Osteoblast (primary cell): ENCODE data around the gene SLC24A3. TPM values are rescaled to one million over a fixed set of nuclear protein-coding genes. Genes with fewer than 3 reads are reported as not detected.

Source experiments
- DNase-seq: peaks from one replicate; pipeline ENCODE4 v3.0.0; 2011; ENCODE audit warnings: low spot score, mixed read lengths; ENCODE audit not compliant: insufficient read length; ENCODE audit errors: missing footprints
- H2AFZ ChIP-seq: 2 replicates; pipeline ENCODE4 v1.6.0; 2011; ENCODE audit warnings: mild to moderate bottlenecking, low read length
- H3K27ac ChIP-seq: 2 replicates; pipeline ENCODE4 v1.5.1; 2011; ENCODE audit warnings: mild to moderate bottlenecking, low read depth, low read length, moderate library complexity
- H3K27me3 ChIP-seq: 2 replicates; pipeline ENCODE4 v1.6.0; 2012; ENCODE audit warnings: mild to moderate bottlenecking, control low read depth, inconsistent platforms, low read length, moderate library complexity; ENCODE audit not compliant: insufficient read depth
- H3K36me3 ChIP-seq: 2 replicates; pipeline ENCODE4 v1.5.1; 2011; ENCODE audit warnings: mild to moderate bottlenecking, low read length, control low read depth, moderate library complexity; ENCODE audit not compliant: insufficient read depth
- H3K4me1 ChIP-seq: 2 replicates; pipeline ENCODE4 v1.5.1; 2011; ENCODE audit warnings: mild to moderate bottlenecking, low read length, control low read depth, moderate library complexity; ENCODE audit not compliant: insufficient read depth
- H3K4me2 ChIP-seq: 2 replicates; pipeline ENCODE4 v1.6.0; 2011; ENCODE audit warnings: mild to moderate bottlenecking, low read length; ENCODE audit not compliant: insufficient read depth
- H3K4me3 ChIP-seq: fragments of 200-600 bp; sonication (generic); 3 replicates; pipeline ENCODE4 v1.5.1; 2012; ENCODE audit warnings: mild to moderate bottlenecking, low read length, inconsistent platforms; ENCODE audit not compliant: insufficient read depth
- H3K79me2 ChIP-seq: 2 replicates; pipeline ENCODE4 v1.6.0; 2012; ENCODE audit warnings: mild to moderate bottlenecking, low read length, control low read depth, inconsistent platforms; ENCODE audit not compliant: insufficient read depth
- H3K9me3 ChIP-seq: 2 replicates; pipeline ENCODE4 v1.5.1; 2011; ENCODE audit warnings: low read depth, low read length, control low read depth
- H4K20me1 ChIP-seq: 2 replicates; pipeline ENCODE4 v1.6.0; 2012; ENCODE audit warnings: mild to moderate bottlenecking, low read length, control low read depth; ENCODE audit not compliant: insufficient read depth
- total RNA-seq: library from RNA; depleted of rRNA; stranded (reverse); fragments of >200 nt; gene quantifications from 2 replicates; pipeline ENCODE4 v1.2.3, GENCODE V29; 2012
- TF ChIP-seq, protein P1 (sequence below): IDR thresholded peaks from 2 replicates; pipeline ENCODE4 v1.5.1; 2011; ENCODE audit warnings: mild to moderate bottlenecking, low read depth, low read length, moderate library complexity; ENCODE audit errors: extremely low read depth

SLC24A3 gene
- total RNA-seq, 1 donor: 1.1 TPM

DNA sequence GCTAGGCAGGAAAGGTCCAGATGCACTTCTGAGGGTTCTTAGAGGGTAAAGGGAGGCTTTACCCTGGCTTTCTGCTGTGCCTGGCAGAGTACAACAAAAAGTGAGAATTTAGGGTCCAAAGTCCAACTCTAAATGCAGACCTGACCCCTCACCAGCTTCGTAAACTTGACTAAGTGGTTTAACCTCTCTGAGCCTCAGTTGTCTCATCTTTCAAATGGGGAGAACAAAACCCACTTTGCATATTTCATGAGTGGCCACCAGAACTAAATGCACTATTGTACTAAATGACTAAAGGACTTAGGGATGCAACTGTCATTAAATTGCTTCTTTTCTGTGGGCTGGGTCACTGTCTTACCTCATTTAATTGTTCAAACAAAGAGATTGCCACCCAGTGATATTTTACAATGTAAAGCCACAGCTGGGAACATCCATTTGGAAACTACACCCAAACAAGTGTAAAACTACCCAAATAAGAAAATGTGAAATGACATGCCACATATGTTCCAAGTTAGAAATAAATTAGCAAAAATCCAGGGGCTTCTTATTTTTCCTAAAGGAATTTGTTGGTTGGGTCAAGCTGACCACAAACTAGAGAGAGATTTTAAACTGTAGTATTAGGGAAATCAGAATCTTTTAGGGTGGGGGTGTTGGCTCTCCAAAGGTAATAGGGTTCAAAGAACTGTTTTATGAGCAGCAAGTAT lies 497.3 kb downstream of the SLC24A3 start:
- H3K79me2 ChIP-seq: no peaks in the 10 kb centered on the region
- H3K4me1 ChIP-seq: peaks cover 9% of the 10 kb centered on the region
- no peaks in the 10 kb centered on the region for H3K9me3 ChIP-seq
- H3K27ac ChIP-seq: no peak overlapping the region
- TF ChIP-seq, protein P1, sequence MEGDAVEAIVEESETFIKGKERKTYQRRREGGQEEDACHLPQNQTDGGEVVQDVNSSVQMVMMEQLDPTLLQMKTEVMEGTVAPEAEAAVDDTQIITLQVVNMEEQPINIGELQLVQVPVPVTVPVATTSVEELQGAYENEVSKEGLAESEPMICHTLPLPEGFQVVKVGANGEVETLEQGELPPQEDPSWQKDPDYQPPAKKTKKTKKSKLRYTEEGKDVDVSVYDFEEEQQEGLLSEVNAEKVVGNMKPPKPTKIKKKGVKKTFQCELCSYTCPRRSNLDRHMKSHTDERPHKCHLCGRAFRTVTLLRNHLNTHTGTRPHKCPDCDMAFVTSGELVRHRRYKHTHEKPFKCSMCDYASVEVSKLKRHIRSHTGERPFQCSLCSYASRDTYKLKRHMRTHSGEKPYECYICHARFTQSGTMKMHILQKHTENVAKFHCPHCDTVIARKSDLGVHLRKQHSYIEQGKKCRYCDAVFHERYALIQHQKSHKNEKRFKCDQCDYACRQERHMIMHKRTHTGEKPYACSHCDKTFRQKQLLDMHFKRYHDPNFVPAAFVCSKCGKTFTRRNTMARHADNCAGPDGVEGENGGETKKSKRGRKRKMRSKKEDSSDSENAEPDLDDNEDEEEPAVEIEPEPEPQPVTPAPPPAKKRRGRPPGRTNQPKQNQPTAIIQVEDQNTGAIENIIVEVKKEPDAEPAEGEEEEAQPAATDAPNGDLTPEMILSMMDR: no peak
- DNase-seq: no peak
- H3K36me3 ChIP-seq: no peaks in the 10 kb centered on the region
- H2AFZ ChIP-seq: no peak overlapping the region
- H3K4me3 ChIP-seq: no peak overlapping the region
- peaks cover 22% of the 10 kb centered on the region for H3K27me3 ChIP-seq
- H3K4me2 ChIP-seq: no peak overlapping the region
- H4K20me1 ChIP-seq: no peaks in the 10 kb centered on the region

DNA sequence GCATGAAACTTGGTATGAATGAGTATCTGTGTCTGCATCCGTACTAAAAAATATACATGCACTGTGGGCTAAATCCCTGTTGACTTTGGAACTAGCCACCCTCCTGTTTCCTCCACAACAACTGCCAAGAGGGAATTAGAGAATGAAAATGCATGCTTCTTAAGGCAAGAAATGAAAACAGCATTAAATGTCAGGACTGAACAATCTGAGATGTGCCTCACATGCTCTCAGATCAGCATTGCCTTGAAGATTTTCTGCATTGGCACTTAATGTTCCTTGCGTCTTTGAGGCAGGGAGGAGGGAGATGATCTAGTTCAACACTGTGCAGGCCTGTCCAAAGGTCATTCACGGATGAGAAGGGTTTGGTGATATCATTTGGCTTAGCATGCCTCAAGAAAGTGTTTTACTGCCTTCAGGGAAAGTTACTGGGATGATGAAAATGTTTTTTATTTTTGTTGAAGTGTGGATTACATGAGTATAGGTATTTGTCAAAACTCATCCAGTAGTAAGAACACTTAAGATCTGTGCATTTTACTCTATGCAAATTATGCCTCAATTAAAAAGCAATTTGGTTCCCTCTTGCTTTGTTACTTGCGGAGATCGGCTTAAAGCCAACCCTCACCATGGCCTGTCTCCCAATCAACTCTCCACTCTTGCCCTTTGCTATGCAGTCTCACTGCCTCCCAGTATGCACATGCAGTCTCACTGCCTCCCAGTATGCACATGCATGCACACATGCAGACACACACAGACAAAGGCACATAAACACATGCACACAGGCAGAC lies 498.1 kb downstream of the SLC24A3 start:
- Histone ChIP-seq H4K20me1 (no peaks in the 10 kb centered on the region), H3K79me2 (no peaks in the 10 kb centered on the region), H3K4me3 (no peak overlapping the region), H3K27ac (no peak overlapping the region), H3K27me3 (peaks cover 19% of the 10 kb centered on the region), H3K36me3 (no peaks in the 10 kb centered on the region), H2AFZ (peak overlapping the region; percentile 21), H3K4me2 (peak overlapping the region; percentile 31), H3K9me3 (no peaks in the 10 kb centered on the region), H3K4me1 (peaks cover 9% of the 10 kb centered on the region)
- peak; percentile 86 for DNase-seq
- TF ChIP-seq, protein P1: no peak

DNA sequence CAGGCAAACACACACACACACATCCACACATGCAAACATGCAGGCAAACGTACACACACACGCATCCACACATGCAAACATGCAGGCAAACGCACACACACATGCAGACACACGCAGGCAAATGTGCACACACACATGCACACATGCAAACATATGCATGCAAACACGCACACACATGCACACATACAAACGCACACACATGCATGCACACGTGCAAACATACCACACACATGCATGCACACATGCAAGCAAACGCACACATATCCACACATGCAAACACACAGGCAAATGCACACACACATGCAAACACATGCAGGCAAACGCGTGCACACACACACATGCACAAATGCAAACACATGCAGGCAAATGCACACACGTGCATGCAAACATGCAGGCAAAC lies 498.7 kb downstream of the SLC24A3 start:
- H3K27me3 ChIP-seq: peaks cover 14% of the 10 kb centered on the region

More for the DNA sequence above, 498.7 kb downstream of the SLC24A3 start:
- Histone ChIP-seq H3K4me3 (no peak overlapping the region), H3K36me3 (no peaks in the 10 kb centered on the region), H2AFZ (no peak overlapping the region), H4K20me1 (no peaks in the 10 kb centered on the region), H3K4me1 (peaks cover 9% of the 10 kb centered on the region), H3K79me2 (no peaks in the 10 kb centered on the region), H3K4me2 (no peak overlapping the region), H3K27ac (no peak overlapping the region), H3K9me3 (no peaks in the 10 kb centered on the region)
- no peak for DNase-seq
- TF ChIP-seq, protein P1: no peak
